ENCODE results near the gene HEY2. TPM values are rescaled to one million over a fixed set of nuclear protein-coding genes. Genes with fewer than 3 reads are reported as not detected.

Gene HEY2
- total and polyA plus RNA-seq, 10 of the 15 experiments (the other 5 are each of a cell fraction or from before 2014, with no cell fraction given): 0.01 to 0.32 (median 0.08) TPM; not detected in 4

- Histone ChIP-seq H3K4me2 (ENCODE audit: control insufficient read depth, insufficient read depth) (no peak overlapping the region), H3K27me3 (replicated peaks in 1 of 2; ENCODE audit: control insufficient read depth in 2 of 2, insufficient read depth in 2 of 2, low read length in 1 of 2) (peaks cover 0 to 2% of the 10 kb centered on the region in 2 experiments; a peak in 3 of 4 replicates), H2AFZ (ENCODE audit: control insufficient read depth, low read depth, low read length) (no peak overlapping the region), H3K9ac (ENCODE audit: control insufficient read depth, insufficient read depth, low read length) (no peak overlapping the region), H3K79me2 (ENCODE audit: control insufficient read depth, insufficient read depth, low read length) (no peaks in the 10 kb centered on the region), H4K20me1 (ENCODE audit: control insufficient read depth, insufficient read depth) (no peaks in the 10 kb centered on the region), H3K4me3 (no peak overlapping the region), H3K4me1 (ENCODE audit: control insufficient read depth, insufficient read depth, low read length) (no peaks in the 10 kb centered on the region), H3K27ac (ENCODE audit: control insufficient read depth, insufficient read depth) (no peak overlapping the region), H3K9me3 (replicated peaks; ENCODE audit: control insufficient read depth, insufficient read depth, low read length) (no peaks in the 10 kb centered on the region), H3K36me3 (ENCODE audit: control insufficient read depth in 2 of 2, insufficient read depth in 2 of 2, low read length in 1 of 2) (no peaks in the 10 kb centered on the region)
- ChIA-PET POLR2A (no interaction called here), SMC1A (ENCODE audit: uncharacterized antibody, unreplicated experiment) (no interaction called here), RAD21 (ENCODE audit: unreplicated experiment) (no interaction called here), CTCF (no interaction called here)
- no peak for FAIRE-seq
- no TSS peak for BruUV-seq (replicated peaks)
- no peak for ATAC-seq
- intact Hi-C loops (cut with micrococcal nuclease; ENCODE audit: unreplicated experiment): no loop called here
- in situ Hi-C loops (cut with MboI): no loop called here
- no peak for DNase-seq (ENCODE audit: low read depth, low spot score)
- TF ChIP-seq EED (IDR thresholded peaks at IDR 0.05; ENCODE audit: low read depth): no peak
- TF ChIP-seq TCF3 (IDR thresholded peaks at IDR 0.05; ENCODE audit: borderline replicate concordance, insufficient read depth, low read depth, low read length): no peak
- no peak for TF ChIP-seq MAX (IDR thresholded peaks at IDR 0.05; ENCODE audit: low read depth, low read length)
- TF ChIP-seq KAT2A (conservative IDR thresholded peaks at IDR 0.05; ENCODE audit: control insufficient read depth, low read depth, low read length): no peak
- TF ChIP-seq BACH1 (IDR thresholded peaks at IDR 0.05; ENCODE audit: borderline replicate concordance): no peak
- TF ChIP-seq E4F1 (IDR thresholded peaks at IDR 0.05; ENCODE audit: borderline replicate concordance, partially characterized antibody): no peak
- TF ChIP-seq ATF2 (IDR thresholded peaks at IDR 0.05; ENCODE audit: low read length): no peak
- no peak for TF ChIP-seq ZNF24 (IDR thresholded peaks at IDR 0.05)
- TF ChIP-seq EP300 (IDR thresholded peaks at IDR 0.05; ENCODE audit: borderline replicate concordance in 1 of 2, control insufficient read depth in 1 of 2, low read depth in 2 of 2, low read length in 2 of 2): no peak
- TF ChIP-seq MEF2A (IDR thresholded peaks at IDR 0.05; ENCODE audit: insufficient read depth, low read depth, low read length): no peak
- TF ChIP-seq SIX5 (IDR thresholded peaks at IDR 0.05; ENCODE audit: low read depth, low read length, severe bottlenecking): no peak
- TF ChIP-seq TARDBP (IDR thresholded peaks at IDR 0.05; ENCODE audit: borderline replicate concordance): no peak
- no peak for TF ChIP-seq SREBF1 (IDR thresholded peaks at IDR 0.05; ENCODE audit: low read length)
- TF ChIP-seq PML (IDR thresholded peaks at IDR 0.05; ENCODE audit: low read length): no peak
- TF ChIP-seq ZBTB40 (IDR thresholded peaks at IDR 0.05; ENCODE audit: borderline replicate concordance): no peak
These were observed 11.2 kb upstream of the HEY2 start for GRCh38 chr6:125738276-125738675.
